Stimulated activated CD4-positive, alpha-beta T cell treated with anti-CD3 and anti-CD28 coated beads, TNF-alpha, amount 100 ng/mL, for 48 hours (primary cell): ENCODE measurements around the gene OR2AG2.
A peak's percentile ranks its signal among the peaks of the same experiment; 100 is the strongest.

Experiments
- DNase-seq, 3 donors: peaks; one replicate each; pipeline ENCODE4 v3.0.0-alpha.2; 2020; ENCODE audit warnings: low read depth in 3 of 3

The OR2AG2 gene

GRCh38 chr11:6742260-6742659 lies 29.5 kb downstream of the OR2AG2 start:
- no peak for DNase-seq

- no peak for DNase-seq
These were observed 33.2 kb downstream of the OR2AG2 start for GRCh38 chr11:6738590-6738989.

GRCh38 chr11:6737872-6738466 lies 33.8 kb downstream of the OR2AG2 start:
- DNase-seq = peak in 2 of 3 donors; percentile 46 to 47

GRCh38 chr11:6736495-6737121 lies 35.2 kb downstream of the OR2AG2 start:
- DNase-seq = no peak

GRCh38 chr11:6735306-6735705 lies 36.5 kb downstream of the OR2AG2 start:
- DNase-seq = no peak

GRCh38 chr11:6734616-6735015 lies 37.2 kb downstream of the OR2AG2 start:
- no peak for DNase-seq

GRCh38 chr11:6733326-6734275 lies 38.2 kb downstream of the OR2AG2 start:
- no peak for DNase-seq

- DNase-seq = no peak
These were observed 43.6 kb downstream of the OR2AG2 start for GRCh38 chr11:6727971-6728760.

- DNase-seq = no peak
These were observed 46.3 kb downstream of the OR2AG2 start for GRCh38 chr11:6725386-6725896.

GRCh38 chr11:6724013-6724412 lies 47.8 kb downstream of the OR2AG2 start:
- DNase-seq = no peak

- no peak for DNase-seq
These were observed 50.4 kb downstream of the OR2AG2 start for GRCh38 chr11:6721343-6721742.

GRCh38 chr11:6719576-6719975 lies 52.2 kb downstream of the OR2AG2 start:
- DNase-seq = no peak

GRCh38 chr11:6717426-6717825 lies 54.4 kb downstream of the OR2AG2 start:
- no peak for DNase-seq
